ENCODE measurements around the gene LCN12. TPM values are rescaled to one million over a fixed set of nuclear protein-coding genes. Genes with fewer than 3 reads are reported as not detected.

LCN12 gene
- total RNA-seq, 1 donor from 2014 or later: 1.1 TPM

DNA sequence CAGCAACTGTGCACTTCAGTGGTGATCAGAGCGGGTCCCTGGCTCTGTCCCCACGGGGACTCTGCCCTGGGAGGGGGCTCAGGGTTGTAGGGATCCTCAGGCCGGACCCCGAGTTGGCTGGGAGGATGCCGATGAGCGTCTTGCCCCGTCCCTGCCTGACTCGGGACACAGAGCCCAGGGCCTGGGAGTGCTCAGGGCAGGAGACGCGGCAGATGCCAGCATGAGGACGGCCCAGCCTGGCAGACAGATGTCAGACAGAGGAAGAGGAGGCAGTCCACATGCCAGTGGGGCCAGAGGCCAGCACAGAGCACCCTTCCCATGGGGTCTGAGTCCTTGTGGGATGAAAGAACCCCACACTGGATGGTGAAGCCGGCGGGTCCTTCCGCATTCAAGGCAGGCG lies 11.3 kb downstream of the LCN12 start:
- TF ChIP-seq, protein P1, sequence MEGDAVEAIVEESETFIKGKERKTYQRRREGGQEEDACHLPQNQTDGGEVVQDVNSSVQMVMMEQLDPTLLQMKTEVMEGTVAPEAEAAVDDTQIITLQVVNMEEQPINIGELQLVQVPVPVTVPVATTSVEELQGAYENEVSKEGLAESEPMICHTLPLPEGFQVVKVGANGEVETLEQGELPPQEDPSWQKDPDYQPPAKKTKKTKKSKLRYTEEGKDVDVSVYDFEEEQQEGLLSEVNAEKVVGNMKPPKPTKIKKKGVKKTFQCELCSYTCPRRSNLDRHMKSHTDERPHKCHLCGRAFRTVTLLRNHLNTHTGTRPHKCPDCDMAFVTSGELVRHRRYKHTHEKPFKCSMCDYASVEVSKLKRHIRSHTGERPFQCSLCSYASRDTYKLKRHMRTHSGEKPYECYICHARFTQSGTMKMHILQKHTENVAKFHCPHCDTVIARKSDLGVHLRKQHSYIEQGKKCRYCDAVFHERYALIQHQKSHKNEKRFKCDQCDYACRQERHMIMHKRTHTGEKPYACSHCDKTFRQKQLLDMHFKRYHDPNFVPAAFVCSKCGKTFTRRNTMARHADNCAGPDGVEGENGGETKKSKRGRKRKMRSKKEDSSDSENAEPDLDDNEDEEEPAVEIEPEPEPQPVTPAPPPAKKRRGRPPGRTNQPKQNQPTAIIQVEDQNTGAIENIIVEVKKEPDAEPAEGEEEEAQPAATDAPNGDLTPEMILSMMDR (conservative IDR thresholded peaks at IDR 0.05): no peak
- no peak for DNase-seq (ENCODE audit: low read depth, low spot score)
- Mint-ChIP-seq H3K27ac (ENCODE audit: unreplicated experiment) (no peak overlapping the region), H3K27me3 (ENCODE audit: low read depth) (no peaks in the 10 kb centered on the region), H3K36me3 (ENCODE audit: low read depth) (no peaks in the 10 kb centered on the region), H3K4me3 (no peak overlapping the region), H3K9me3 (no peaks in the 10 kb centered on the region), H3K4me1 (peaks cover 16% of the 10 kb centered on the region)

GRCh38 chr9:136963751-136964150 lies 11.7 kb downstream of the LCN12 start:
- Mint-ChIP-seq H3K9me3 (no peaks in the 10 kb centered on the region), H3K4me1 (peaks cover 16% of the 10 kb centered on the region), H3K36me3 (ENCODE audit: low read depth) (no peaks in the 10 kb centered on the region), H3K27me3 (ENCODE audit: low read depth) (no peaks in the 10 kb centered on the region), H3K27ac (ENCODE audit: unreplicated experiment) (no peak overlapping the region), H3K4me3 (no peak overlapping the region)
- TF ChIP-seq, protein P1 (conservative IDR thresholded peaks at IDR 0.05): no peak
- DNase-seq (ENCODE audit: low read depth, low spot score): no peak

DNA sequence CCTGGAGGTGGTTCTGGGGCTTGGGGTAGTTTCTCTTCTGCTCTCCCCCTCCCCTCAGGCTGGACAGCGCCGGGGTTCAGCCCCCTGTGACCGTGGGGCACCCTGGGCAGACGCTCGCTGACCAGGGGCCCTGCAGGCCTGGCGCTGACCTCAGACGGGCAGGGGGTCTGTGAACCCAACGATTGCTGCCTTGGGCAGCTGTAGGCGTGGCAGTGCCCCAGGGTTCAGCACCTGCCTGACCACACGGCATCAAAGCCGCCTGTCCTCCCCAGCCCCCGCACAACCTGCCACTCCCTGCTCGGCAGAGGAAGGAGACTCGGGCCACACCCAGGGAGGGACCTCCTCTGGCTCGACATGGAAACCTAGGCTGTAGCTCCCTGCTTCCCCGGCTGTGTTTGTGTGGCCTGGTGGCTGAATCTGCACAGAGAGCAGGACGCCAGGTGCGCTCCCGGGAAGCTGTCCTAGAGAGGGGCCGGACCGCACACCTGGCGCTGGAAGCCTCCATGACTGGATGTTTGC lies 12.2 kb downstream of the LCN12 start:
- Mint-ChIP-seq H3K4me1 (peaks cover 16% of the 10 kb centered on the region), H3K27ac (ENCODE audit: unreplicated experiment) (no peak overlapping the region), H3K36me3 (ENCODE audit: low read depth) (no peaks in the 10 kb centered on the region), H3K27me3 (ENCODE audit: low read depth) (no peaks in the 10 kb centered on the region), H3K9me3 (no peaks in the 10 kb centered on the region), H3K4me3 (no peak overlapping the region)
- TF ChIP-seq, protein P1 (conservative IDR thresholded peaks at IDR 0.05): no peak
- DNase-seq (ENCODE audit: low read depth, low spot score): no peak

- no peaks in the 10 kb centered on the region for H3K9me3 Mint-ChIP-seq
- H3K36me3 Mint-ChIP-seq (ENCODE audit: low read depth): no peaks in the 10 kb centered on the region
- TF ChIP-seq, protein P1 (conservative IDR thresholded peaks at IDR 0.05): no peak
- H3K27ac Mint-ChIP-seq (ENCODE audit: unreplicated experiment): no peak overlapping the region
- no peak overlapping the region for H3K4me3 Mint-ChIP-seq
- DNase-seq (ENCODE audit: low read depth, low spot score): no peak
- H3K27me3 Mint-ChIP-seq (ENCODE audit: low read depth): no peaks in the 10 kb centered on the region
- H3K4me1 Mint-ChIP-seq: peaks cover 16% of the 10 kb centered on the region
These were observed 12.9 kb downstream of the LCN12 start for GRCh38 chr9:136964833-136965422.

- H3K27ac Mint-ChIP-seq (ENCODE audit: unreplicated experiment): peak overlapping the region; percentile 91
- no peak overlapping the region for H3K4me3 Mint-ChIP-seq
- H3K4me1 Mint-ChIP-seq: peaks cover 16% of the 10 kb centered on the region
- no peaks in the 10 kb centered on the region for H3K36me3 Mint-ChIP-seq (ENCODE audit: low read depth)
- DNase-seq (ENCODE audit: low read depth, low spot score): no peak
- TF ChIP-seq, protein P1 (conservative IDR thresholded peaks at IDR 0.05): no peak
- no peaks in the 10 kb centered on the region for H3K27me3 Mint-ChIP-seq (ENCODE audit: low read depth)
- no peaks in the 10 kb centered on the region for H3K9me3 Mint-ChIP-seq
These were observed 13.9 kb downstream of the LCN12 start for GRCh38 chr9:136965771-136966484.
